HG03095 (cell line): ENCODE data around the gene ZNF318.
"Not testable (repeated sequence)": the region's sequence is repeated elsewhere in the genome, so short reads cannot be mapped to it uniquely, and the experiment has no call there.

Experiments
- ATAC-seq: cut with Tn5 transposase; IDR thresholded peaks from one replicate; pipeline ENCODE4 v1.9.1; 2021; ENCODE audit warnings: moderate library complexity; ENCODE audit not compliant: unreplicated experiment

ZNF318 gene

DNA sequence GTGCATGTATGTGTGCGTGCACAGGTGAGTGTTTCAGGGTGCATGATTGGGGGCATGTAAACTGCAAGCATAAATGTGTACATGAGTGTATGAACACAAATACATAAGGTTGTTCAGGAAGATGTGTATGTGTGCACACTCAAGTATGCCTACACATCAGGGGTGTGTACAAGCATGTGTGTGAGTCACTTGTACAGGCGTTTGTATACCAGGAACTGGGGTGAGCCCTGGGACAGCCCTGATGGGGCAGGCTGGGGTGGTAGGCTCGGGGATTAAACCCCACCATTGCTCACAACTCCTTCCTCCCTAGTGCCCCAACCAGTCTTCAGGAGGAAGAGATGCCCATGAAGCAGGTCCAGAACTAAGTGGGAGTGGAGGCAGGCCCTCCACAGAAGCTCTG is 65.1 kb downstream of the ZNF318 start:
- no peak for ATAC-seq

DNA sequence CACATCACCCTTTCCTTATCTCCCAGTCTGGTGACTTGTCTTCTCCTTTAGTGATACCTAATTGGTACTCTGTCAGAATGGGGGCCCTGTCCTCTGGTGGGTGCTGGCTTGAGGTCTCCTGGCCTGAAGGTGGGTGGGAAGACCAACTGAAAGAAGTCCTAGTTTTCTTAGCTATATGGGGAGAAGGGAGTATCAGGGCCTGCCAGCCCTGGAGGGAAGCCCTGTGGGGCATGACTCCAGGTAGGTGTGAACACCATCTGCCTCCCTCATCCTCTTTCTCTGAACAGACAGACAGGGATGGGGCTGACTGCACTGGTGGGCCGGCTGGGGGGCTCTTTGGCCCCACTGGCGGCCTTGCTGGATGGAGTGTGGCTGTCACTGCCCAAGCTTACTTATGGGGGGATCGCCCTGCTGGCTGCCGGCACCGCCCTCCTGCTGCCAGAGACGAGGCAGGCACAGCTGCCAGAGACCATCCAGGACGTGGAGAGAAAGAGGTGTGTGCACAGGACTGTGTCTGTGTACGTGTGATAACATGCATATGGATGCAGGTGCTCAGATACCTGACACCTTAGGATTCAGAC is 65.6 kb downstream of the ZNF318 start:
- ATAC-seq, result no peak

DNA sequence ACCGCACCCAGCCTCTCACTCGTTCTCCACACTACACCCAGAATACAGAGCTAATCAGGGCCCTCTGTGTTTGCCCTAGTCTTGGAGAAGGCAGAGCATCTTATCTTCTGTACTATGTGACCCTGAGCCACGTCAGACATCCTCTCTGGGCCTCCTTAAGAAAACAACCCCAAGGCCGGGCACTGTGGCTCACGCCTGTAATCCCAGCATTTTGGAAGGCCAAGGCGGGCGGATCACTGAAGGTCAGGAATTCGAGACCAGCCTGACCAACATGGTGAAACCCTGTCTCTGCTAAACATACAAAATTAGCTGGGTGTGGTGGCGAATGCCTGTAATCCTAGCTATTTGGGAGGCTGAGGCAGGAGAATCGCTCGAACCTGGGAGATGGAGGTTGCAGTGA is 66.4 kb downstream of the ZNF318 start:
- not testable (repeated sequence) for ATAC-seq

DNA sequence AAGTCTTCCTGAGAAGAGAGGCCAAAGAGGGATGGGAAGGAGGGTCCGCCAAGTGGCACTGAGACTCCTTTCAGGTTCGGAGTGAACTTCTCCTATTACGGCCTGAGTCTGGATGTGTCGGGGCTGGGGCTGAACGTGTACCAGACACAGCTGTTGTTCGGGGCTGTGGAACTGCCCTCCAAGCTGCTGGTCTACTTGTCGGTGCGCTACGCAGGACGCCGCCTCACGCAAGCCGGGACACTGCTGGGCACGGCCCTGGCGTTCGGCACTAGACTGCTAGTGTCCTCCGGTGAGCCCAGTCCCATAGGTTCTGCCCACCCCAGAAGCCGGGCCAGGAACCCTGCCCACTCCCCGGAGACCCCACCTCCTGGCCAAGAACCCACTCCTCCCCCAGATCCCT is 67.3 kb downstream of the ZNF318 start:
- ATAC-seq, result no peak

DNA sequence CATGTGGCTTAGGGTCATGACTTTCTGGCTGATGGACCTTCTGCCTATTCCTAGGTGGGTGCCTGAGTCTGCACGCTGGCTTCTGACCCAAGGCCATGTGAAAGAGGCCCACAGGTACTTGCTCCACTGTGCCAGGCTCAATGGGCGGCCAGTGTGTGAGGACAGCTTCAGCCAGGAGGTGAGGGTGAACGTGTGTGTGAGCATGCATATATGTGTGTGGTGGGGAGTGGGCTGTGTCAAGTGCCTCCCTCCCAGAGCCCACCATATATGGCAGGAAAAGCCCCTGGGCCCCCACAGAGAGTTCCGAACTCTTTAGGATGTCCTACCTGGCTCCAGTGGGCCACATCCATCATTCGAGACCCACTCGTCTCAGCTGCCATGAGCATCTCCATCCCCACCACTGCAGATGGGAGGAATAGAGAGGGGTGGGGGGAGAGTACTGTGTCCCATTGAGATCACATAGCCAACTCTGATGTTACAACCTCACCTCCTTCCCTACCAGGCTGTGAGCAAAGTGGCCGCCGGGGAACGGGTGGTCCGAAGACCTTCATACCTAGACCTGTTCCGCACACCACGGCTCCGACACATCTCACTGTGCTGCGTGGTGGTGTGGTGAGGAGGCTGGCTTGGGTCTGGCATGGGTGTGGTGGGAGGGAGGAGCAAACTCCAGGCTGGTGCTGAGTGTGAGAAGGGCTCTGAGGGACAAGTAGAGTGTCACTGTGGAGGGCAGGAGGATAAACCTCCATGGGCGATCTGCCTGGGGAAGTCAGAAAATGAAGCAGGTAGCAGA is 68.2 kb downstream of the ZNF318 start:
- ATAC-seq, result no peak

DNA sequence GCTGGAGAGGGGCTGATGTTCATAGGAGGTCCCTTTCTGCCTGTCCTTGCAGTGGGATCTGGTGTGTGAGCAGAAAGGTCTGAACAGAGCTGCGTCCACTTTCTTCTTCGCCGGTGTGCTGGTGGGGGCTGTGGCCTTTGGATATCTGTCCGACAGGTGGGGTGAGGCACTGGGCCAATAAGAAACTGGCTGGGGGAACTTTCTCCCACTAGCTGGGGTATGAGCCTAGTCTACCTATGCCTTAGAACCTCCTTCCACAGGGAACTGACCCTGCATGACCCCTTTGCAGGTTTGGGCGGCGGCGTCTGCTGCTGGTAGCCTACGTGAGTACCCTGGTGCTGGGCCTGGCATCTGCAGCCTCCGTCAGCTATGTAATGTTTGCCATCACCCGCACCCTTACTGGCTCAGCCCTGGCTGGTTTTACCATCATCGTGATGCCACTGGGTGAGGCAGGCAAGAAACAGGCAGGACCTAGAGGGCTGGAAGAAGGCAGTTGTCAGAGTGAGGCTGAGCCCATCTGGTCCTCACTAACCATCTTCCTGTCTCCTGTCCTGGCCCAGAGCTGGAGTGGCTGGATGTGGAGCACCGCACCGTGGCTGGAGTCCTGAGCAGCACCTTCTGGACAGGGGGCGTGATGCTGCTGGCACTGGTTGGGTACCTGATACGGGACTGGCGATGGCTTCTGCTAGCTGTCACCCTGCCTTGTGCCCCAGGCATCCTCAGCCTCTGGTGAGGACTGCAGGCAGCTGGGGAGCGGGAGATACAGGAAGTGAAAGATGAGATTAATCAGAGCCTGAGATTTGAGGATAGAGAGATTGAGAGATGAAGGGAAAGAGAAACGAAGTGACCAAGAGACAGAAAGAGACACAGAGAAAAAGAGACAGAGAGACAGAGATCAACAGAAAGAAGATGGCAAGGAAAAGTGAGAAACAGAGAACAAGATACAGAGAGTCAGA is 69.8 kb downstream of the ZNF318 start:
- ATAC-seq, result no peak

DNA sequence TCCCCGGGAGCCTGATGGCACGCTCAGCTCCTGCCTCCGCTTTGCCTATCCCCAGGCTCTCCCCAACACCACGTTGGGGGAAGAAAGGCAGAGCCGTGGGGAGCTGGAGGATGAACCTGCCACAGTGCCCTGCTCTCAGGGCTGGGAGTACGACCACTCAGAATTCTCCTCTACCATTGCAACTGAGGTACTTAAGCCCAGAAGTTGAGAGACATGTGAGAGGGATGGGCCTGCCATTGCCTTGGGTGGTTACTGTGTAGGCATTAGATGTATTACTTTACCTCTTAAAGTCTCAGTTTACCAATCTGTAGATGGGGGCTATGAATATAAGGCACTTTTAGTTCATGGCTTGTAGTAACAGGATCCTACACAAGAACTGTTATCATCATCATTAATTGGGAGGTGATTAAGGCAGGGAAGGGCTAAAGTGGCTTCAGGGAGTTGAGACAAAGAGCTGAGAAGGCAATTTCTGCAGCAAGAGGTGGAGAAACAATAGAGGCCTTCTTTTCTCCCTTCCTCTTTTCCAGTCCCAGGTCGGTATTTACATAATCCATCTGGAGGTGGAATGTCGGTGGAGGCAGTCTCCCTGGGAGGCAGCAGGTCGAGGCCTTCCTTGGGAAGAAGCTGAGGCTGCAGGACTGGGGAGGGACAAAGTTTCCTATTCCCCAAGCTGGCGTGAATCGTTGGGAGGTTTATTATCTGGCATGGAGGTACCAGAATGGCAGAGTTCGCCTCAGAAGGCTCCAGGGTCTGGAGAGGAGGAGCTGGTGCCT is 70.7 kb downstream of the ZNF318 start:
- ATAC-seq, result no peak

DNA sequence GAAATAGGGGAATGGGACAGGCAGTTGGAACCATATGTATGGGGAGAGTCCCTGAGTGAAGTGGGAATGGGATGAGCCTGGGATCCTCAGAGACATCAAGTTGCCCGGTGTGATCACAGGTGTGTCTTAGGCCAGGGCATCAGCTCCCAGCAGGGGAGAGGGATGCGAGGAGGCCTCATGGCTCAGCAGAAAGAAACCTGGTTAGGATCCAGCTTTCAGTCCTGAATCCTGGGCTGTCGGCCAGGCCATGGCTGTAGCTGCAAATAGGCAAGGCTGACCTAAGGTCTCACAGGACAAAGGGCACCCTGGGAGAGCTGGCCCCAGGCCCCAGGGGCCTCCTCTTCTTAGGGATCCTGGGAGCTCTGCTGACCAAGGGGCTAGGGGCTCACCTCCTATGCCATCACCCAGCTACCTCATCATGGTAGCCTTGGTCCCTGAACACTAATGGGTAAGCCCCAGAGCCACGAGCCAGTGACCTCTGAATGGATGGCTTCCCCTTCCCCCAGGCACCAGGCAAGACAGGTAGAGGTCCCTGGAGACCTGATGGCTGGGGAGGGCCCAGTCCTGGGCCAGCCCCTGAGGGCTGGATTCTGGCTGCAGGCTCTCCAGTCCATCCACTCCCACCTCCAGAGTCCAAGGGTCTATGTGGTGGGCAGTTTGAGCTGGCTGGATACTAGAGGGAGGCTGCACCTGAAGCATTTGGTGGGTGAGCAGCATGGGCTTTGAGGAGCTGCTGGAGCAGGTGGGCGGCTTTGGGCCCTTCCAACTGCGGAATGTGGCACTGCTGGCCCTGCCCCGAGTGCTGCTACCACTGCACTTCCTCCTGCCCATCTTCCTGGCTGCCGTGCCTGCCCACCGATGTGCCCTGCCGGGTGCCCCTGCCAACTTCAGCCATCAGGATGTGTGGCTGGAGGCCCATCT is 71.5 kb downstream of the ZNF318 start, which contains the start of gene SLC22A7:
TSS of gene SLC22A7 (plus strand) at position 617 of the 921 bp plus-strand sequence. CDS start at position 716, 99 bp downstream.
- ATAC-seq, result no peak

DNA sequence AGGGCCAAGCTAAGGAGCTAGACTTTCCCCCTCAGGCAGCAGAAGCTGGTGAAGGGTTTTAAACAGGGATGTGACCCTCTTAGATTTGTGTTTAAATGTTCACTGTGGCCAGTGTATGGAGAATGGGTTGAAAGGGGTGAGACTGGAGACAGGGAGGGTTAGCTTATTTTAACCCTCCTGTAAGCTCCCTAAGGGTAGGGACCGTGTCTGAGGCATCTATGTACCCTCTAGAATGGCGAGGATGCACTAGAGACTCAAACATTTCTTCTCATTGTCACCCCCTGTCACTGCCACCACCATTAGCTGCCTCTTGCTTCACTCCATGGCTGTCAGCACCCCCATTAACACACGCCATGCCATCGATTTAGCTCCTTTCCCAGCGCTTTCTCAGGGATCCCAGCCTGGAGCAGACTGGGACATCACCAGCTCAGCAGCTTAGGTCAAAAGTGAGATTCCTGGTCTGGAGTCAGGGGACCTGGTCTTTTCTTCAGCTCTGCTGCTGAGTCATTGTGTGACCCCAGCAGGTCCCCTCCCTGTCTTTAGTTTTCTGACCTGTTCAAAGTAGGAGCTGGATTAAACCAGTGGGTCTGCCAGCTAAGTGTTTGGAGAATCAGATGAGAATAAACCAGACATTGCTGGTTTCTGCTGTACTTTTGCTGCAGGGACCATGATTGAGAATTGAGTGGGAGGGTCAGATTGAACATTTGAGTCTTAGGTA is 72.5 kb downstream of the ZNF318 start:
- ATAC-seq, result no peak

DNA sequence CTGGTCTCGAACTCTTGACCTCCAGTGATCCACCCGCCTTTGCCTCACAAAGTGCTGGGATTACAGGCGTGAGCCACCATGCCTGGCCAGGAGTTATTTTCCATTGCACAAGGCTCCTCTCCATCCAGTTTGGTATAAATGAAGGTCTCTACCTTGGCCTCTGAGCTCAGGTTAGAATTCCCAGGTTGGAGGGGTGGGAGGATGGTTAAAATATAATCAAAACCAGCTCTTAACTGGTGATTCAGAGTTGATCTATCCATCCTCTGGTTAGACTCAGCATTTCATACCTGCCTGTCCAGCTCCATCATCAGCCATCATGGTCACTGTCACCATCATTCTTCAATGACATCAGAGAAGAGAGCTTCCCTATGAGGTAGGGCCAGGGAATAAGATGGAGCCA is 74.0 kb downstream of the ZNF318 start:
- no peak for ATAC-seq

DNA sequence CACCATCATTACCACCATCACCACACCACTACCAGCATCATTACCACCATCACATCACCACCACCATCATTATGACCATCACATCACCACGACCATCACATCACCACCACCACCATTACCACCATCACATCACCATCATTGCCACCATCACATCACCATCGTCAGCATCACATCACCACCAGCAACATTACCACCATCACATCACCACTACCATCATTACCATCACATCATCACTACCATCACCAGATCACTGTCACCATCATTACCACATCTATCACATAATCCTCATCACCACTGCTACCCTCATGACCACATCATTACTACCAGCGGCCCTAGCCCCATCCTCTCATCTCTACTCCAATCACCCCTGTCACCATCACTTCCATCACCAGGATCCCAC is 74.9 kb downstream of the ZNF318 start:
- ATAC-seq, result no peak

DNA sequence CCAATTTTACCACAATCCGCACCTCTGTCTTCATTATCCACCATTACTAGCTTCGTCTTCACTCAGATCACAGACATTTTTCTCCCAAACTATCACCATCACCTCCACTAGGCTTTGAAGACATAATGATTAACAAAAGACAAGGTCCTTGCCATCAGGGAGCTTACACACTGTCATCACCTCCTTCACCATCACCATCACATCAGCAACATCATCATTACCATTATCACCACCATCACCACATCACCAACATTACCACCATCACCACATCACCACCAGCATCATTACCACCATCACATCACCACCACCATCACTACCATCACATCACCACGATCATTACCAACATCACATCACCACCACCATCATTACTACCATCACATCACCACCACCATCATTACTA is 75.7 kb downstream of the ZNF318 start:
- no peak for ATAC-seq

DNA sequence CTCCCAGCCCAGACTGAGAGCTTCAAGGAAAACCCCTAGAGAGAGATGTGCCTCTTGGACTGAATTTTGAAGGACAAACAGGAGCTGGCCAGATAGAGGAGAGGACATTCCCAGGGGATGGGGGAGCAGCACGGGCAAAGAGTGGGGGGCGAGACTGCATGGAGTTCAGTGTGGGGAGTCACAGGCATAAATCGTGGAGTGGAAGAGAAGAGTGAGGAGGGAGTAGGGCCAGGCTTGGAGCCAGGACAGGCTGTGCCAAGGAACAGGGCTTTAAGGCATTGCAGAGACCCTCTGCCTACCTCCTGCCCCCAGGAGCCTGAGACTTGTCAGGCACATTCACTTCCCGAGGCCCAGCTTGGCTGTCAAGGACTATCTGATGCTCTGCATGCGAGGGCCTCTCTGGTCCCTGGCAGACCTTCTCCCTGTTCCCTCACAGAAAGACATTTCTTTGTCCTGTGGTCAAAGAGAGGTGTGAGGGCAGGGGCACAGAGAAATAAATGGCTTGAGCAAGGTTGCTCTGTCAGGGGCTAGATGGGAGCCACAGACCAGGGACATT is 76.6 kb downstream of the ZNF318 start:
- ATAC-seq, result no peak

DNA sequence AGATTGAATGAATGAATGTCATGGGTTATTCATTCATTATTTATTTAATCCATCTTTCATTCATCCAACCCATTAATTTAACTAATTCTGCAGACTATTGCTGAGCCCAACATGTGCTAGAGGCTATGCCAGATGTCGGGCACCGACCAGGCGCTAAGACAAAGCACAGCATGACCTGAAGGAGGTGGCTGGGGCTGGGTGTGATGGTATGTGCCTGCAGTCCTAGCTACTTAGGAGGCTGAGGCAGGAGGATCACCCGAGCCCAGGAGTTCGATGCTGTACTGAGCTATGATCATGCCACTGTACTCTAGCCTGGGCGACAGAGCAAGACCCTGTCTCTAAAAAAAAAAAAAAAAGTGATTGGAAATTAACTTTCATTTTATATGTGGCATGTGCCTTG is 77.1 kb downstream of the ZNF318 start:
- ATAC-seq, result no peak

DNA sequence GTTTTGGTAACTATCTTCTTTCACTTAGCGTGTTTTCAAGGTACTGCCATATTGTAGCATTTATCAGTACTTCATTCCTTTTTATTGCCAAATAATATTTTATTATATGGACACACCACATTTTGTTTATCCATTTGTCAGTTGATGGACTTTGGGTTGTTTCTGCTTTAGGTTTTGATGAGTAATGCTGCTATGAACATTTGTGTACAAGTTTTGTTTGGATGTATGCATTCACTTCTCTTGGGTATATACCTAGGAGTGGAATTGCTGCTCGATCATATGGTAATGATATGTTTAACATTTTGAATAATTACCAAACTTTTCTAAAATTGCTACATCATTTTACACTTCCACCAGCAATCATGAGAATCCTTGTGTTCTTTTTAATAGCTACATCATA is 77.7 kb downstream of the ZNF318 start:
- no peak for ATAC-seq

DNA sequence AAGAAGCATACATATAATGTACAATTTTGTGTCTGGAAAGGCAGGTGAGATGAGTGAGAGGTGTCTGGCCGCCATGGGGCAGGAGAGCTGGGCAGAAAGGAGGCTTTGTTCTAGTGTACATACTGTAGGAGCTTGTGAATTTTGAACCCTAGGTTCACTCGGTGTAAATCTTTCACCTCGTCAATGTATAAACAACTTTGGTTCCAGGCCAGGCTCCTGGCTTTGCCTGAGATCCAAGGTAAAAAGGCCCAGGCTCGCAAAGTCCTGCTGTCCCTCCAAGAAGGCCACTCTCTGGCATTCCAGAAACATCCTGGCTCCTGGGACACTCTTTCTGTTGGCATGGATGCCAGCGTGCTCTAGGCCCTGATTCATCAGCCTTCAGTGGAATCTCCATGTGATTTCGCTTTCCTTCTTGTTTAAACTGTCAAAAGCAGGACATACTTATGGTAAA is 78.5 kb downstream of the ZNF318 start:
- ATAC-seq, result no peak

DNA sequence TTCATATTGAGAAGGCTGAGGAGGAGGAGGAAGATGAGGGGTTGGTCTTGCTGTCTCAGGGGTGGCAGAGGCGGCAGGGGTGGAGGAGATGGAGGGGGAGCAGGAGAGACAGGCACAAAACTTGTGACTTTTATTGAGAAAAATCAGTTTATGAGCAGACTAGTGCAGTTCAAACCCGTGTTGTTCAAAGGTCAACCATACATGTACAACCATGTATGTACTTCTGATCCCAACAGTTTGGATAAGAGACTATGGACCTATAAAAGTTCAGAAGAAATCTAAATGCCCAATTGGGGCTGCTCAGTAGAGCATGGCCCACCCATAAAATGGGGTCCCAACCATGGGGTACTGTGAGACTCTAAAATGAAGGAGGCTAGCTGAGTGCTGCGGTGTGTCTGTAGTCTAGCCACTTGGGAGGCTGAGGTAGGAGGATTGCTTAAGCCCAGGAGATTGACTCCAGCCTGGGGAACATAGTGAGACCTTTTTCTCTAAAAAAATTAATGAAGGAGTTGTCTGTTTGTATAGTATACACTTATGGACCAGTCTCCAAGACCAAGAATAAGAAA is 79.0 kb downstream of the ZNF318 start:
- ATAC-seq, result no peak
